Measurements from ENCODE around the gene GOLPH3.

DNA sequence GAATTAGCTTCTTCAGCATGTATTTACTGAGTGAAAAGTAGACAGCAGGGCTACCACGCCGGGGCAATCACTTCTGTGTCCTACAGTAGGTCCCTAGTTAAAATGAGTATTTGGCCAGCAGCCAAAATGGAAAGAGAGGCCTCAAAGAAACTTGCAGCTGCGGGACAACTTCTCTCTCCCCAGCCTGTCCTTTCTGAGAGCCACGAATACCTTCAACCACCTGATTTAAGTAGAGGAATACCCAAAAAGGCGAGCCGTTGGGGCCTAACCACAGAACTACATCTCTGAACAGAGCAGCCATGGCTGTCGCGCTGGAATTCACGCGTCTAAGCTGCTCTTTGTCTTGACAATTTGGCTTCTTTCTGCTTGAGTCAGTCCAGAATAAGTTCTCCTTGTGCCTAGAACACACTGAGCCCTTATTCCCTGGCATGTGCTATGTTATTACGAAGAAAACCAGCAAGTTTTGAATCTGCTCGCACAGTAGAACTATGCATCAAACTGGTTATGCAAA lies 43.8 kb upstream of the GOLPH3 start:
- TF ChIP-seq SP1 (IDR thresholded peaks at IDR 0.05; ENCODE audit: low read depth) (no peak), YY1 (IDR thresholded peaks at IDR 0.05; ENCODE audit: extremely low read depth, insufficient replicate concordance, low read depth, low read length) (no peak), EZH2phosphoT487 (IDR thresholded peaks at IDR 0.05; ENCODE audit: borderline replicate concordance) (no peak), SIN3A (IDR thresholded peaks at IDR 0.05; ENCODE audit: low read depth) (no peak)
- TF ChIP-seq, protein P1, sequence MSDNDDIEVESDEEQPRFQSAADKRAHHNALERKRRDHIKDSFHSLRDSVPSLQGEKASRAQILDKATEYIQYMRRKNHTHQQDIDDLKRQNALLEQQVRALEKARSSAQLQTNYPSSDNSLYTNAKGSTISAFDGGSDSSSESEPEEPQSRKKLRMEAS (IDR thresholded peaks at IDR 0.05) = no peak

Measured in HCT116 (cell line).